CD4-positive, alpha-beta T cell treated with Interferon gamma for 1 hour (primary cell): ENCODE results near the gene OR1M1.
A peak's percentile ranks its signal among the peaks of the same experiment; 100 is the strongest.

ENCODE experiments used
- DNase-seq: peaks from one replicate; pipeline ENCODE4 v3.0.0-alpha.2; 2020

Gene OR1M1

DNA sequence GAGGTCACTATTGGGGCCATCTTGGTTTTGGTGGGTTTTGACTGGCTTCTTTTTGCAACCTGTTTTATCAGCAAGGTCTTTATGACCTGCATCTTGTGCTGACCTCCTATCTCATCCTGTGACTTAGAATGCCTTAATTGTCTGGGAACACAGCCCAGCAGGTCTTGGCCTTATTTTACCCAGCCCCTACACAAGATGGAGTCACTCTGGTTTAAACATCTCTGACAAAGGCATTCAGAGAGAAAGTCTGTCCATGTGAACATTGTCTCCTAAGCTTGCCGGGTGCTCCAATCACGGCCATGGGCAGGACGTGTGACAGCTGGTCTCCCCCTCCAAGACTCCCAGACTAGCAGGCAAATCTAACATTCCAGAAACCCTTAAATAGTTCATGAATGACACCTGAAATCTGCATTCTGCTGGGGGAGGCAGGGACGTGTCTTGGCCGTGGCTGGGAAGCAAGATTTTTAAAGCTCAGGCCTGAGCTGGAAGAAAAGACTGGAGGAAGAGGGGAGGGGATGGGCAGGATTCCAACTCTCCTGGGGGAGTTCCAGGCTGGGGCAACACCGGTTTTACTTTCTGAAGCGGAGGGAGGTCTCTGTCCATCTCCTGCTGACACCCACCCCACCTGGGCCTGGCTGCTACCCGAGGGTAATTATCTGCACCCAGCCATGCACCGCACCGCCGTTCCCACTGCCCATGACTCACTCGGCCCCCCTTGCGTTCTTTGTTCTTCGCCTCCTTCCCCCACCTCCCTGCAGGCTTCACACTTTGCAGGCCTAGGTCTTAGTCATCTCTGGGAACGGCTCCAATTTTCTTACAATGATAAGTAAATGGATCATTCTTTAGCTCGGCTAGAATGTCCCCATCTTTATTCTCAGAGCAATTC is 11.6 kb upstream of the OR1M1 start:
- DNase-seq = no peak

DNA sequence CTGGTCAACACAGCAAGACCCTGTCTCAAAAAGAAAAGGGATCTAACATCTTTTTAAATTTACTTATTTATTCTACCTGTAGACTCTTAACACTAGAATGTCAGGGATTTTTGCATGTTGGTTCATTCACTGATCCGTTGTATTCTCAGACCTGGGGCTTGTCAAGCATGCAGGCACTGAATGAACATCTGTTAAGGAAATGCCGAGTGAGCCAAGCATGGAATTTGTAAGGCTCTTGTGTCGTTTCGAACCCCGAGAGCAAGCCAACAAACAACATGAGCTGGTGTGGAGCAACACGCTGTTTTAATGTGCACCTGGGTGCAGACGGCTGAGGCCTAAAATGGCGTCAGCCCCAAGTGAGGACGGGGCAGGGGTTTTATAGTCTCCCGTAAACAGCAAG is 10.0 kb upstream of the OR1M1 start:
- no peak for DNase-seq

GRCh38 chr19:9078651-9079050 is 8.2 kb upstream of the OR1M1 start:
- DNase-seq = no peak

GRCh38 chr19:9107375-9107774 is 20.5 kb downstream of the OR1M1 start, which contains the start of gene OR7G2:
TSS of gene OR7G2 (minus strand) at chr19:9107475. CDS start at chr19:9103243, 4,232 bp downstream.
- no peak for DNase-seq

DNA sequence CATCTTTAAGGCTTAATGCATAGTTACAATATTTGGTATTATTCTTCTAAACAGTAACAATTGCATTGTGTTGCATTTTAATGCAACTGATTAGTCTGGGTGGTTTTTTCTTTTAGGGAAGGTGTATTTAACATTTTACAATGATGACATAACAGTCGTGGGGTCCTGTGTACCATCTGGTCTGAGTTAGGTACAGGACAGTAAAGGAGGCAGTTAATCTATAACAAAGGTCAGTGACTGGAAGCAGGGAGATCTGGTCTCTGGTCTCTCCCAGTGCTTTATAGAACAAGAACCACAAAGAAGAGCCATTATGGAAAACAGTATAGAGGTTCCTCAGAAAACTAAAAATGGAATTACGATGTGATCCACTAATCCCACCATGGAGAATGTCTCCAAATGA is 23.1 kb downstream of the OR1M1 start:
- DNase-seq = no peak

- no peak for DNase-seq
These were observed 28.5 kb downstream of the OR1M1 start, which contains the start of gene OR7G1 for GRCh38 chr19:9115307-9115813. TSS of gene OR7G1 (minus strand) at chr19:9115763. CDS start at chr19:9115763, 0 bp downstream.

DNA sequence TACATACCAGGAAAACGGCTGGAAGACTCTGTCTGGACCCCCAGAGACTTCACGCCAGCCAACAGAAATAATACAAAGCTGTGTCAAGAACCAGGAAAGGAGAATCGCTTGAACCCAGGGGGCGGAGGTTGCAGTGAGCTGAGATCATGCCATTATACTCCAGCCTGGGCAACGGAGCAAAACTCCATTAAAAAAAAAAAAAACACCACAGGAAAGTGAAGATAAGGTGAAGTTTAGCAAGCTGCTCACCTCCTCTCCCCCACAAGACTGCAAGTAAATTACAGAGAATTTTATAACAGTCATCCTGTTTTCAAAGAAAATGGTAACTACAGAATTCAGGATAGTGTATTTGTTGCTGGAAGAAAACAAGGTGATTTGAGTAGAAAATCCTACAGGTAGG is 29.7 kb downstream of the OR1M1 start:
- DNase-seq = no peak

- DNase-seq = no peak
These were observed 40.1 kb downstream of the OR1M1 start, which contains the start of gene OR7G3 for GRCh38 chr19:9126900-9127405. TSS of gene OR7G3 (minus strand) at chr19:9126950. CDS start at chr19:9126950, 0 bp downstream.

- DNase-seq = no peak
These were observed 41.3 kb downstream of the OR1M1 start for GRCh38 chr19:9128171-9128570.

GRCh38 chr19:9130965-9131364 is 44.1 kb downstream of the OR1M1 start:
- no peak for DNase-seq

DNA sequence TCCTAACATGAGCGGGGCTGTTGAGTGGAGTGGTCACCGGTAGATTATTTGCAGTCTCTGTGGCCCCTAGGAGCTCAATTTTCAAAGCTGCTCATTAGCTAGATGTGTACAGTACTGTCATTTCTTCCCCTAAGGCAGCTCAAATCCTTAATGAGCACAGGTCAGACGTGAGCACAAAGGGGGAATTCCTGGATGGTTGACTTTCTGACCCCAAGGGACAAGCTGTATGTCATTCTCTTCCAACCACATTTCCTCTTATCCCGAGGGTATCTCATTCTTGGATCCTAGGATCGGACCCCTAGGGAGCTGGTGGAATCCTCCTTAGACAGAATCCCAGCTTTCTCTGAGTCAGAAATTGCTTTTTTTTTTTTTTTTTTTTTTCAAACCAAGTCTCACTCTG is 45.6 kb downstream of the OR1M1 start:
- DNase-seq = no peak

GRCh38 chr19:9139609-9140158 is 52.8 kb downstream of the OR1M1 start:
- no peak for DNase-seq

- DNase-seq = peak; percentile 90
These were observed 53.5 kb downstream of the OR1M1 start, which contains the start of gene ZNF317 for GRCh38 chr19:9140159-9140874. TSS of gene ZNF317 (plus strand) at chr19:9140397. CDS start at chr19:9156017, 15,620 bp downstream.

GRCh38 chr19:9144920-9145319 is 58.1 kb downstream of the OR1M1 start:
- no peak for DNase-seq
